ENCODE results near the gene NOL11.
"Not testable (repeated sequence)": the region's sequence is repeated elsewhere in the genome, so short reads cannot be mapped to it uniquely, and the experiment has no call there.

Gene NOL11
- total RNA-seq: 104 reads per million, percentile 83 among the genes with 10 or more reads in this experiment

- DNase-seq: peak; percentile 100
Observed at GRCh38 chr17:67717624-67718324, at the start of gene NOL11. NOL11 (plus strand) TSS chr17:67717936; CDS start chr17:67717948, 12 bp downstream.

DNA sequence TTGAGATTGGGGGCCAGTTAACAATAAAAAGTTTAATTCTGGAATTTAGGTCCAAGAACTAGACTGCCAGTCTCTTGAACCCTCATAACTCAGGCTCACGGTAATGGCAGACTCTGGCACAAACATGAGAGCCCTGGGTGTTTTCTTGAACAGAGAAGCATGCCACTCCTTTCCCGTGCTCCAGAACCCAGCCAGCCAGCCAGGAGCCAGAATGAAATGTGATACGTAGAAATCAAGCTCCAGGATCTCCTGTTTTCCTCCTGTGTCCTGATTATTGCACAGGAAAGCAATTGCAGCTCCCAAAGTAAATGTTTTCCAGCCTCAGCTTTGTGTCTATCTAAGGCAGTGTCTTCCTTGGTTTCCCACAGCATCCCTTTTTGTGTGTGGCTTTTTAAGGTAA is 46.2 kb upstream of the NOL11 start:
- no peak for DNase-seq

DNA sequence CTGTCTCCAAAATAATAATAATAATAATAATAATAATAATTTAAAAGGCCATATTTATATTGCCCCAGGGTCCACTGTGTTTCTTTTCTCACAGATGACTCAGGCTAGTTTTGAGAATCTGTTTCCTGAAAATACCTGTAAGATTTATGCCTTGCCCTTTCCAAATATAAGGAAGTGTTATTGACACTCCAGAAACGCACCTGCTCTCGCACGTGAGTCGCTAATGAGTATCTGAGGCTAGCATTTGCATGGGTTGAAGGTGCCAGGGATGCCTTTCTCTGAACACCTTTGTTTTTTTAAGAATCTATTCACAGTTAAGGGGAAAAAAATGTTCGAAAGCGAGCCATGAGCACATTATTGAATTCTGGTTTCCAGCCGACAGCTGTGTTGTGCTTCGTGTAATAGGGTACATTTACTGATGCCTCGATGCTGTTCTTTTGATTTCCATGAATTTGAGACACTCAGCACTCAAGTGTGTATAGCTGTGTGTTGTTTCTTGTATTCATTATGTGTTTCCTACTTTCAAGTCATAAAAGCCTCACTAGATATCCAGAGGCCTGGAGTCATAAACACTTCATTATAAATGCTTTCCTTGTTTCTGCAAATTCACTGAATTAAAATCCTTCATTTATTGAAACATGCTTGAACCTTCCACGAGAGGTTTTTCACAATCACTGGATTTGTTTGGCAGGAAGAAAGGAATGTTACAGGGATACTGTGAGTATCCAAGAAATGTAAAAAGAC is 45.0 kb upstream of the NOL11 start:
- no peak for DNase-seq

DNA sequence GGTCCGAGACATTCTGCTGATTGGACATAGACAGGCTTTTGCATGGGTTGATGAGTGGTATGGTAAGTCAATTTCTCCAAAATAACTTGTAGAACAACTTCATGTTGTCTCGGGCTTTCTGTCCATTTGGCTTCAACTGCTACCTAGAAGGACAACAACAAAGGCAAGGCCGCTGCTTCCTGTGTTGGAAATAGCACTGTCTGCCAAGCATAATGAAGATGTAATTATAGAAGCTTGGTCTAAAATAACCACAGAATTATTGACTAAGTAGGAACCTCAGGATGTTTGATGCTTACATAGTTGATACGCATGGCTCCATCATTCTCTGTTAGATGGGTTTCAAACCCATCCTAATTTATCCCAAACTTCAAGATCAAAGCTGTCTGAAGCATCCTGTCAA is 42.3 kb upstream of the NOL11 start:
- DNase-seq: no peak

DNA sequence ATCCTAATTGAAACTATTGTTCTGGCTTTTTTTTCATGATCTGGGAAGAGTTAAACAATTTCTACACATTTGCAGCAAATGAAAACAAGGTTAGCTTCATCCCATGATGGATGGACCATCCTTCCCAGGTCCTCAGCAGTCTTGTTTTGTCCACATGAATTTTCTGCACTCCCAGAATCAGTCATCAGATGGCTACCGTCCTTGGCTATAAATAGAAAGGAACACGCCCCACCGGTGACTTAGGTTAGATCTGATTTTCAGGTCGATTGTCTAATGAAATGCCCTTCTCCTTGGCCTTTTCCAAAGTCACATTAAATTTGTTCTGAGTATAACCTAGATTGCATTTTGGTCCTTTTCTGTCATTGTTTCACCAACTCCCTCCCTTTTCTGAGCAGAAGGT is 41.4 kb upstream of the NOL11 start:
- DNase-seq: no peak

- DNase-seq: no peak
Observed at GRCh38 chr17:67678414-67678813, 39.3 kb upstream of the NOL11 start.

DNA sequence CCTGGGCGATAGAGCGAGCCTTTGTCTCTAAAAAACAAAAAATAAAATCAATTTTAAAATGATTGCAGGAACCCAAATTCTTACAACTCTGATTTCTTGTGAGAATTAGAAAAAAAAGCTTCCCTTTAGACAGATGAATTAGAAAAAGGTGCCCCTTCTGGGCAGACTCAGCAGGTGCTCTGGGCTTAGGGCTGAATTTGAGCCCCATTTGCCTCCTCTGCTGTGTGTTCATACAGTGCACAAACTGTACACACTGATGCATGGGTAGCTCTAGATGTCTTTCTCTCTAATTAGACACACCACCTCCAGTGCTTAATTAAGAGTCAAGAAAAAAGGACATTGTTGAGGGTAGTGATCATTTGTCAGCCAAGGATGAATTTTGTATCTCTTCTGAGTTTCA is 38.5 kb upstream of the NOL11 start:
- DNase-seq: no peak

GRCh38 chr17:67679721-67680120 is 38.0 kb upstream of the NOL11 start:
- DNase-seq: no peak

DNA sequence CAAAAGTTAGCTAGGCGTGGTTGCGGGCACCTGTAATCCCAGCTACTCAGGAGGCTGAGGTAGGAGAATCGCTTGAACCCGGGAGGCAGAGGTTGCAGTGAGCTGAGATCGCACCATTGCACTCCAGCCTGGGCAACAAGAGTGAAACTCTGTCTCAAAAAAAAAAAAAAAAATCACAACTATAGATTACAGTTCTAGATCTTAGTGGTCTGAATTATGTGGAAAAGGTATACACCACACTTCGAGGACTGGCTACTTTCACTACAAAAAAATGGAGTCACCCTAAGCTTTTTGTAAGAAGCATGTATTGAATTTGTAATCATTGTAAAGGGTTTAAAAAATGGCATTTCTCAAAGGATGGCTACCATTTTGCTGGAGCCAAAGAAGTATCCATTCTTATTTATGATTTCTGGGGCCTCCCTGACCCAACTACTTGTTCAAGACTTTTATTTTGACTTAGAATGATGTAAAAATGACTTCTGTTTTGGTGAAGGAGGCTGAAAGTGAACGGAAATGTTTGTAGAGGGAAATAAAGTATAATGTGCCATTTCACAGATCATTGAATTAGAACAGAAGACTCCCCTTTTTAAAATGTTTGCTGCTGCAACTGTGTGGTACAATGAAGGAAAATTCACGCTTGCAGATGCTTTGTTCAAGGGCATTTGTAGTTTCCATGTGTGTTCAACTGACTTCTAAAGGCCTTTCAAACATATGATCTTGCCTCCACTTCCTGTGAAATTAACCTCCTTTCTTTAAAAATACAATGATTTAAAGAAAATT is 37.1 kb upstream of the NOL11 start:
- DNase-seq: no peak

DNA sequence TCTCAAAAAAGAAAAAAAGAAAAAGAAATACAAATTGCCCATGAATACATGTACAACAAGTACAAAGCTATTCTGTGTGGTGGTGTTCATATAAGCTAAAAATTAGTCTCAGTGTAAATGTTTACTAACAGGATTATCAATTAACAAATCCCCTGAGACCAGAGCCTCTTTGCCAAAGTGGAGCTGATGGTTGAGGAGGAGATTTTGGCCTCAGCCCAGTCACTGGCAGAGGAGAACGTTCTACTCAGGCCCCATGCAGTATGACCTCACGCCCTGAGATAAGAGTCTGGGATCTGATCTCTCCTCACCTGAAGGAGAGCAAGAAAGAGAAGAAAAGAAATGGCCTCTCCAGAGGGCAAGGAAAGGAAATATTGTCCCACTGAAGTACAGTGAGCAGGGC is 35.5 kb upstream of the NOL11 start:
- no peak for DNase-seq

DNA sequence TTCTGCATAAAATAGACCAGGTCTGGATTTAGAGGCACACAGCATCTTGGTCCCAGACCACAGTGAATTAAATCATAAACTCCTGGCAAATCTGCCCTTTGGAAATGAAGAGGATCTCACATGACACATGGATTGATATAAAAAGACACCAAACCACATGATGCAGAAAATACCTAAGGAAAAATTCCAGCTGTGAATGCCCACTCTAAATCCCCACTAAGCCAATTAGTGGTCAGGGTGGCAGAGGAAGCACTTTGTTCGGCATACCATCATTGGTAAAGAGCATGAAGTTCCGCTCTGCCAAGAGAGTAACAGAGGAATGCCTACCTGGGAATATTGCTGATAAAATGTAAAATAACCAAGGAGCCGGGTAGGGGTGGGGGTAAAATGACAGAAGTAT is 32.4 kb upstream of the NOL11 start:
- DNase-seq: no peak

GRCh38 chr17:67686241-67686640 is 31.5 kb upstream of the NOL11 start:
- no peak for DNase-seq

- DNase-seq: no peak
Observed at GRCh38 chr17:67687511-67687910, 30.2 kb upstream of the NOL11 start.

GRCh38 chr17:67689534-67690177 is 28.1 kb upstream of the NOL11 start:
- peak; percentile 43 for DNase-seq

- DNase-seq: no peak
Observed at GRCh38 chr17:67693811-67694210, 23.9 kb upstream of the NOL11 start.

DNA sequence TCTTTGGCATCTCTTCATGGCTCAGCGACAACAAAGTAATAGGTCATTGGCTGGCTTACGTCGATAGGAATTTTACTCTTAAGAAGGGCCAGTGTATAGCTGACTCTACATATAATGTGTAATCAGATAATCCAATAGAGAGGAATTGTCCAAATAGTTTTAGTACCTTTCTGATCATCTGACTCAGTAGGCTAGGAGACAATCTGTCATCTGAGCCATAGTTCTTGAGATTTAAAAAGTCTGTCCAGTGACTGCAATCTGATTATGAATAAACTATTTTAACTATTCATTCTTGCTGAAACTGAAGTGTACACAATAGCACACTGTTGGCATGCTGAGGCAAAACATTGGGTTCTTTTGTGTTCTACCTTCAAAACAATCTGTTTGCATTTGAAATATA is 21.4 kb upstream of the NOL11 start:
- no peak for DNase-seq

DNA sequence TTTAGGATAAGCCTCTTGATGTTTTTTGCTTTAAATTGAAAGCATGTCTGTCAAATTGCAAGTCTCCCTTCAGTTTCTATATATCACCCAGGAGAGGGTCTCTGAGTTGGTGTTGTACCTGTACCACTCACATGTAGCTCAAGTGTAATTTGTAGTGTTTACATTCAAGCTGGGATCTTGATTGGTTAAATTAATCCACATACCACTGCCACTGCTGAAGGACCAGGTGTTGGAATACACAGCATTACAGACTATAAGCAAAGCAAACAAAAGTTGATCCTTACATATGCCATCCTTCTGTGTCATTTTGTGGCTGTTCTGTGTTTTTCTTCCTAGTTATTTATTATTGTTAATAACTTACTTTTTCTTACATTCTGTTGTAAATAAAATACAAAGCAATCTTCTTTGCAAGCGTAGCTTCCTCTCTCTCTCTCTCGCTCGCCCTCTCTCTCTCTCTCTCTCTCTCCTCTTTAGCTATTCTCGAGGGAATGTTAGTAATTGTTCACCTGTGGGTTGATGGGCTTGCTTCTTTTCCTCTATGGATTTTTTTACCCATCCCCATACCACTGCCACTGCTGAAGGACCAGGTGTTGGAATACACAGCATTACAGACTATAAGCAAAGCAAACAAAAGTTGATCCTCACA is 20.8 kb upstream of the NOL11 start:
- no peak for DNase-seq

DNA sequence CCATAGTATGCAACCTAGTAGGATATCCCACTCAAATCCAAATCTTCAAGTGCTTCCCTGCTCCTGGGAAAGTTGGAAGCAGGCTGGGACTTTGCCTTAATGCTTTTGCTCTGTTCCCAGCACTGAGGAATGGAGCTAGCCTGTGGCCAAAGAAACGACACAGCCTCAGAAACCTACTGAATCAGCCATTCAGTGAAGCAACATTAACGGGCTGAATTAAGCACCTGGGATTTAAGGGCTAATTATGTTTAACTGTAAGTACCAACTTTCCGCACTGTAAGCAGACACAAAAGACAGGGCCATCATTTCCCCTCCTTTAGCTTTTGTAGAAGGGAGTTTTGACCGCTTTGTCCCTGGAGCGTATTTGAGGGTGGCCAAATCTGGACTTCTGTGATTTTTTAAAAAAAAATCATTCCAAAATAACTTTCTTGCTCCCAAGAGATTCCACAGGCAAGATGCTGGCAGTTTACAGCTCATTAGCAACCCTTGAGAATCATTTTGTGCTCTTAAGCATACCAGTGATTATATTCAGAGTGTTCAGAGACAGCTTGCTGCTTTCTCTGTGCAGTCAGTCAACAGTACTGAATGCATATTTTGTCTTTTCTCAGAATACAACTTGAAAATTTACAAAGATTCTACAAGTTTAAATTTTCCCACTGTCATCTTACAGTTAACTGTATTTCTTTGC is 17.6 kb upstream of the NOL11 start:
- no peak for DNase-seq

DNA sequence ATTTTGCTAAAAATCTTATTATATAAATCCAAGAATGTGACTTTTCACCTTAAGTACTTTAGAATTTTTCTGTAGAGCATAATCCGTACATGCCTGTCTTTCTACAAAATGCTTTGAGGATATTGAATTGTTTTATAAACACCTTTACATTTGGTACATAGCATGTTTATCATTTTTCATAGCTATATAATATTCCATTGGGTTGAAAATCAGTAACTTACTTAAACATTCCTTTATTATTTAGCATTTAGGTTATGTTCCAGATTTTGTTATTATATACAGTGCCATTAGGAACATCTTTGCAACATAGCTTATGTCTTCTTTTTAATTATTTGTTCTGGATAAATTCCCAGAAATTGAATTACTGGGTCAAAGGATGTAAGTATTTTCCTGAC is 17.0 kb upstream of the NOL11 start:
- DNase-seq: no peak

DNA sequence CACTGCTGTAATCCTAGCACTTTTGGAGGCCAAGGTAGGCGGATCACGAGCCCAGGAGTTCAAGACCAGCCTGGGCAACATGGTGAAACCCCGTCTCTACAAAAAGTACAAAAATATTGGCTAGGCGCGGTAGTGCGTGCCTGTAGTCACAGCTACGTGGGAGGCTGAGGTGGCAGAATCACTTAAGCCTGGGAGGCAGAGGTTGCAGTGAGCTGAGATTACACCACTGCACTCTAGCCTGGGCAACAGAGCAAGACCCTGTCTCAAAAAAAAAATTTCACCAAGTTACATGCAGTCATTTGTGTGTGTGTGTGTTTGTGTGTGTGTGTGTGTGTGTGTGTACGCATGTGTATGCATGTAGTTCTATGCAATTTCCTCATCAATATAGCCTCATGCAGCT is 14.9 kb upstream of the NOL11 start:
- not testable (repeated sequence) for DNase-seq

- DNase-seq: no peak
Observed at GRCh38 chr17:67707442-67707841, 10.3 kb upstream of the NOL11 start.

DNA sequence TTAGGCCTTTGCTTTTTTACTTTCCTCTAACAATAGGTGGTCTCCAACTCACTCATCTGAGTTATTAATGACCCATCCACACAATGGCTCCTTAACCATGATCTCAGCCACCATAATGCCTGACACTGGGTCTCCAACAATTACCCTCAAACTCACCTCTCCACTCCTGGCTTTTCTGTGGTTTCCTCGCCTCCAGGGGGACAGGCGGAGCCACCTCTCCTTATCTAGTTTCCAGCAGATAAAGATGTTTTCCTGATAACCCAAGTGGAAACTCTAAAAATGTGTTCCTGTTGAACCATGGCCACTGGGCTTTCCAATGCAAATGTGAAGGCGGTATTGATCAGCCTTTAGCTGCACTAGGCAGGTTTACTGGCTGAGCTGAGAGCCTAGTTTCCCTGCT is 9.4 kb upstream of the NOL11 start:
- DNase-seq: no peak

Measured in effector CD4-positive, alpha-beta T cell (primary cell).